Hepatocyte (in vitro differentiated cells): Measurements from ENCODE around the gene BLNK. TPM values are rescaled to one million over a fixed set of nuclear protein-coding genes. Genes with fewer than 3 reads are reported as not detected.

ENCODE experiments used
- DNase-seq: peaks from one replicate; pipeline ENCODE4 v3.0.0-alpha.2; 2016; ENCODE audit warnings: low spot score
- H2AFZ ChIP-seq: fragments of 200-600 bp; sonication (generic); 2 replicates; pipeline ENCODE4 v1.6.0; 2016; ENCODE audit warnings: antibody characterized with exemption, mild to moderate bottlenecking
- H3K27ac ChIP-seq: fragments of 200-600 bp; sonication (generic); 2 replicates; pipeline ENCODE4 v1.5.1; 2016; ENCODE audit warnings: mild to moderate bottlenecking
- H3K27me3 ChIP-seq: fragments of 200-600 bp; sonication (generic); 2 replicates; pipeline ENCODE4 v1.6.1; 2016
- H3K36me3 ChIP-seq: fragments of 200-600 bp; sonication (generic); replicated peaks from 2 replicates; pipeline ENCODE4 v1.5.1; 2016; ENCODE audit warnings: low read depth; ENCODE audit not compliant: insufficient read depth
- H3K4me1 ChIP-seq: fragments of 200-600 bp; sonication (generic); 2 replicates; pipeline ENCODE4 v1.5.1; 2016; ENCODE audit warnings: mild to moderate bottlenecking, moderate library complexity; ENCODE audit not compliant: insufficient read depth
- H3K4me2 ChIP-seq: fragments of 200-600 bp; sonication (generic); 2 replicates; pipeline ENCODE4 v1.6.0; 2016
- H3K4me3 ChIP-seq: fragments of 200-600 bp; sonication (generic); 2 replicates; pipeline ENCODE4 v1.5.1; 2016; ENCODE audit warnings: mild to moderate bottlenecking
- H3K79me2 ChIP-seq: fragments of 200-600 bp; sonication (generic); 2 replicates; pipeline ENCODE4 v1.6.0; 2017; ENCODE audit warnings: mild to moderate bottlenecking
- H3K9me2 ChIP-seq: fragments of 200-600 bp; sonication (generic); replicated peaks from 2 replicates; pipeline ENCODE4 v1.6.0; 2017; ENCODE audit warnings: mild to moderate bottlenecking; ENCODE audit not compliant: insufficient read depth
- H3K9me3 ChIP-seq: fragments of 200-600 bp; sonication (generic); 2 replicates; pipeline ENCODE4 v1.5.1; 2016; ENCODE audit warnings: low read depth, mild to moderate bottlenecking
- H4K20me1 ChIP-seq: fragments of 200-600 bp; sonication (generic); 2 replicates; pipeline ENCODE4 v1.6.0; 2016; ENCODE audit warnings: mild to moderate bottlenecking; ENCODE audit not compliant: insufficient read depth, poor library complexity, severe bottlenecking
- CTCF ChIP-seq: fragments of 200-600 bp; sonication (generic); IDR thresholded peaks from 2 replicates; pipeline ENCODE4 v1.5.1; 2016; ENCODE audit warnings: antibody characterized with exemption, mild to moderate bottlenecking; ENCODE audit not compliant: poor library complexity
- EZH2 ChIP-seq: fragments of 200-600 bp; sonication (generic); IDR thresholded peaks from 2 replicates; pipeline ENCODE4 v1.6.1; 2016; ENCODE audit warnings: antibody characterized with exemption, mild to moderate bottlenecking, borderline replicate concordance
- EZH2phosphoT487 ChIP-seq: fragments of 200-600 bp; sonication (generic); IDR thresholded peaks from one replicate; pipeline ENCODE4 v1.6.1; 2018; ENCODE audit warnings: antibody characterized with exemption, mild to moderate bottlenecking, low read depth, moderate library complexity; ENCODE audit not compliant: unreplicated experiment, severe bottlenecking
- WGBS: methylation state at CpG from one replicate; pipeline ENCODE4 v1.1.6; 2016; ENCODE audit warnings: low lambda C conversion rate; ENCODE audit errors: missing lambda C conversion rate; 5-methylcytosine and 5-hydroxymethylcytosine counted together
- polyA plus RNA-seq: library from polyadenylated mRNA; unstranded; fragments of >200 nt; fragmentation: Nextera tagmentation; extraction: Ambion mirVana; gene quantifications from 2 replicates; pipeline ENCODE4 v1.2.1, GENCODE V29; 2016
- total RNA-seq: library from RNA; depleted of rRNA; stranded (reverse); fragments of >200 nt; gene quantifications from 2 replicates; pipeline ENCODE4 v1.2.3, GENCODE V29; 2014

BLNK gene
- total and polyA plus RNA-seq, 2 experiments from 2014 or later, result 6.3 to 6.9 TPM

GRCh38 chr10:96250349-96250748 is 21.0 kb downstream of the BLNK start:
- WGBS, result 58% methylated on average over 1 of the region's 1 CpG
- no peak overlapping the region for H3K4me3 ChIP-seq
- DNase-seq, result no peak

GRCh38 chr10:96249264-96249663 is 22.1 kb downstream of the BLNK start:
- Histone ChIP-seq H2AFZ (no peak overlapping the region), H4K20me1 (no peaks in the 10 kb centered on the region), H3K9me2 (no peaks in the 10 kb centered on the region), H3K27me3 (no peaks in the 10 kb centered on the region), H3K4me2 (no peak overlapping the region), H3K79me2 (no peaks in the 10 kb centered on the region), H3K4me3 (no peak overlapping the region), H3K4me1 (no peaks in the 10 kb centered on the region), H3K27ac (peak overlapping the region; percentile 74), H3K36me3 (no peaks in the 10 kb centered on the region), H3K9me3 (no peaks in the 10 kb centered on the region)
- no peak for DNase-seq
- no peak for TF ChIP-seq CTCF
- TF ChIP-seq EZH2, result no peak
- TF ChIP-seq EZH2phosphoT487, result no peak
- 88% methylated on average over 5 of the region's 5 CpGs for WGBS

More at GRCh38 chr10:96250349-96250748, 21.0 kb downstream of the BLNK start:
- Histone ChIP-seq H3K27ac (peak overlapping the region; percentile 74), H4K20me1 (no peaks in the 10 kb centered on the region), H3K27me3 (no peaks in the 10 kb centered on the region), H3K4me2 (no peak overlapping the region), H3K9me3 (no peaks in the 10 kb centered on the region), H3K36me3 (no peaks in the 10 kb centered on the region), H3K9me2 (no peaks in the 10 kb centered on the region), H3K79me2 (no peaks in the 10 kb centered on the region), H2AFZ (no peak overlapping the region), H3K4me1 (no peaks in the 10 kb centered on the region)
- TF ChIP-seq EZH2phosphoT487 (no peak), EZH2 (no peak), CTCF (no peak)

DNA sequence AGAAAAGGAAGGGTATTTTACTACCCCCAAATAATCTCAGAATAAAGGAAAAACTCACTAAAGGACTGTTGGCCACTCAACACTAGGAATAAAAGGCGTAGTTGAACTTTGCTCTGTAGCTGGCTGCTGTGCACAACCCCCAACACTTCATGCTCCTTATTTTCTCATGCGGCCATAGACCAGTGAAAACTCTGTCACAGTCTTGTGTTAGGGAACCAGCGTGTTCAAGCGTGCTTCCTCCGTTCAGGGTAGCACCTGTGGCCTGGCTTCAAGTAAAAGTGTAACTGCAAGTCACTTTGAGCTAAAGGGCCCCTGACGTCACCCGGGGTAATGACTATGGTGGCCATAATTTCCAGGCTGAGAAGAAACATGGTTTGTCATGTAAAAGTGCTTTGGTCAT is 27.0 kb downstream of the BLNK start:
- WGBS, result 85% methylated on average over 7 of the region's 7 CpGs
- Histone ChIP-seq H3K9me2 (no peaks in the 10 kb centered on the region), H3K79me2 (no peaks in the 10 kb centered on the region), H3K9me3 (no peaks in the 10 kb centered on the region), H2AFZ (no peak overlapping the region), H3K4me1 (no peaks in the 10 kb centered on the region), H3K27ac (no peak overlapping the region), H3K27me3 (no peaks in the 10 kb centered on the region), H3K36me3 (no peaks in the 10 kb centered on the region), H3K4me2 (no peak overlapping the region), H4K20me1 (no peaks in the 10 kb centered on the region), H3K4me3 (no peak overlapping the region)
- no peak for DNase-seq
- TF ChIP-seq CTCF (no peak), EZH2 (no peak)

DNA sequence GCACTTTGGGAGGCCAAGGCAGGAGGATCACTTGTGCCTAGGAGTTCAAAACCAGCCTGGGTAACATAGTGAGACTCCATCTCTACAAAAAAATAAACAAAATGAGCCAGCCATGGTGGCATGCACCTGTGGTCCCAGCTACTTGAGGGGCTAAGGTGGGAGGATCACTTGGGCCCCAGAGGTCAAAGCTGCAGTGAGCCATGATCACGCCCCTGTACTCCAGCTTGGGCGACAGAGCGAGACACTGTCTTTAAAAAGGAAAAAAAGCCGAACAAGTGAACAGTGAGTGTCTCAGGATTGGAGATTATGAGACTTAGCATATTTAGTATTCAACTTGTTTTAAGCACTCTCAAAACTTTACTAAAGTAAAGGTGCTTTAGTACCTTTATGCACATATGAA is 28.1 kb downstream of the BLNK start:
- no peaks in the 10 kb centered on the region for H3K4me1 ChIP-seq
- no peak overlapping the region for H3K27ac ChIP-seq
- H3K79me2 ChIP-seq, result no peaks in the 10 kb centered on the region
- H3K4me2 ChIP-seq, result no peak overlapping the region
- H3K9me2 ChIP-seq, result no peaks in the 10 kb centered on the region
- H4K20me1 ChIP-seq, result no peaks in the 10 kb centered on the region
- no peak overlapping the region for H3K4me3 ChIP-seq
- no peaks in the 10 kb centered on the region for H3K9me3 ChIP-seq
- no peaks in the 10 kb centered on the region for H3K27me3 ChIP-seq
- no peaks in the 10 kb centered on the region for H3K36me3 ChIP-seq
- no peak for DNase-seq
- no peak overlapping the region for H2AFZ ChIP-seq
- WGBS, result 92% methylated on average over 4 of the region's 4 CpGs
- TF ChIP-seq CTCF (no peak), EZH2 (no peak), EZH2phosphoT487 (no peak)
